GM21390 (cell line): Measurements from ENCODE around the gene RDH5.

Experiments
- ATAC-seq: cut with Tn5 transposase; IDR thresholded peaks from one replicate; pipeline ENCODE4 v1.9.1; 2021; ENCODE audit not compliant: unreplicated experiment

The RDH5 gene

GRCh38 chr12:55695349-55695748 is 24.8 kb upstream of the RDH5 start:
- no peak for ATAC-seq

GRCh38 chr12:55696141-55696540 is 24.1 kb upstream of the RDH5 start:
- ATAC-seq = no peak

GRCh38 chr12:55696796-55697462 is 23.3 kb upstream of the RDH5 start:
- ATAC-seq = no peak

DNA sequence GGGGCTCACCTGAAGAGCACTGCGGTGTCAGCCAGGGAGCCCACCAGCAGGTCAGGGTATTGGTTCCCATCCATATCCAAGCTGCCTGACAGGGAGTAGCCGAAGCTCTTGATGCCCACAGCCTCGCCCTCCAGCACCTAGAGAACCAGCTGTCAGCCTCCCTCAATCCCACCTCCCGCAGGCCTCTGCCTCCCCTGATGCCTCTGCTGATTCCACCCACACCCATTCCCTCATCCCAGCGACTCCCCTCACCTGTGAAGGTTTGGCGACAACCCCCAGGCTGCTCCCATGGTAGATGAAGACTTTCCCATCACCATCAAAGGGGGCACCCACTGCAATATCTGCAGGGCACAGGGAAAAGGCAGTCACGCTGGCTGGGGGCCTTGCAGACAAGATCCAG is 22.5 kb upstream of the RDH5 start:
- ATAC-seq = no peak

DNA sequence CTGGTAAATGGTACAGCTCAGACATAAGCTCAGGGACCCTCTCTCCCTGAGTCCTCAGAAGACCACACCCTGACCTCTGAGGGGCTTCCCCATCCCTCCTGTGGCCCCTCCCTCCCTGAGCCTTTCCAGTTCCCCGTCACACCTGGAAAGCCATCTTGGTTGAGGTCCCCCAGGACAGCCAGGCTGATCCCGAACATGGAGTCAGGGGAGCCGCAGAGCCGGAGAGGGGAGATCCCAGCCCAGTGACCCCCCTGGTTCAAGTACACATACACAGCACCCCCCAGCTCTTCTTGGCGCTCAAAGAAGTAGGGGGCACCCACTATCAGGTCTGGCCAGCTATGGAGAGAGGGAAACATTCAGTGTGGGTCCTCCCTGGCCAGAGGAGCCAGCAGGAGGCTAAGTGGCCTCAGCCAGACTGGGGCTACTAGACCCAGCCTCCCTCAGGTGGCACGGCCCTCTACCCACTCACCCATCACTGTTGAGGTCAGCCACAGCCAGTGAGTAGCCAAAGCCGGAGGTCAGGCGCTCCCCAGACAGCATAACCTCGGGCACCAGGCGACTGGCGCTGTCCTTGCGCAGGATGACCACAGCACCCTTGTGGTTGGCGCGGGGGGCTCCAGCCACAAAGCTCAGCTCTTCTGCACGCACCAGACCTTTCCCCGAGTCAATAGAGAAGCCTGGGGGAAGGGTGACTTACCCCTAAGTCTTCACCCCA is 21.8 kb upstream of the RDH5 start:
- ATAC-seq = no peak

DNA sequence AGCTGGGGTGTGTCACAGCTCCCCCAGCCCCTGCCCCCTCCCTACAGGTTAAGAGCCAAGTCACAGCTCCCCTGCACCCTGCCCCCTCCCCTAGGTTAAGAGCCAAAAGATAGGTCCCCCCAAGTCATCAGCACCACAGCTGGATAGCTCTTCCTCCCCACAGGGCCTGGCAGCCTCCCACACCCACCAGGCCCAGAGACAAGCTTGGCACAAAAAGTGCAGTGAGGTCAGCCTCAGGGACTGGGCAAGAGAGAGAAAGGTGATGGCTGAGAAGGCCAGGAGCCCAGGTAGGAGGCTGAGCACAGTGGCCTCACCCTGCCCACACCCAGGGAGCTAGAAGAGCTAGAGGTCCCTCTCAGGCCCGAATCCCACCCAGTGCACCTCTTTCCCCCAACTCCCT is 21.2 kb upstream of the RDH5 start:
- ATAC-seq = no peak

DNA sequence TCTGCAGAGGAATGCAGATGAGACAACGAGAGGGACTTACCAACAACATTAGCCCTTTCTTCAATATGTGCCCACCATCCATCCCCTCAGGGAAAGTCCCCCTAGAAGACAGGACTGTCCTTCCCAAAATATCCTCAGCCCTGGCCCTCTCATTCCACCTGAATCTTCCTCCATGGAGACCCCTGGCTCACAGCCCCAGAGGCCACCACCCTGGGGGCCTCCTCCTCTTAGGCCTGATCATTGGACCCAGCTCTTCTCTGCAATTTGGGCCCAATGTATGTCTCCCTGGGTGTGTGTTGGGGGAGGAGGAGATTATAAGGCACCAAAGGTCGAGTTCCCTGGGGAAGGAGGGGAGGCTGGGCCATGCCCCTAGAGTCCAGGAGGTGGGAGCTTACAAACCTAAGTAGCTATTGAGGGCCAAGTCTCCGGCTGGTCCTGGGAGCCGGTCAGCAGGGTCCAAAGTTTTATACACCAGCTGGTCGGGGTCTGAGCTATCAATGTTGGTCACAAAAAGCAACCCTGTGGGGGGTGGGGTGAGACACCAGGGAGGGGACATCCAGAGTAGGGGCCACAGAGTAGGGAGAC is 20.6 kb upstream of the RDH5 start:
- no peak for ATAC-seq

DNA sequence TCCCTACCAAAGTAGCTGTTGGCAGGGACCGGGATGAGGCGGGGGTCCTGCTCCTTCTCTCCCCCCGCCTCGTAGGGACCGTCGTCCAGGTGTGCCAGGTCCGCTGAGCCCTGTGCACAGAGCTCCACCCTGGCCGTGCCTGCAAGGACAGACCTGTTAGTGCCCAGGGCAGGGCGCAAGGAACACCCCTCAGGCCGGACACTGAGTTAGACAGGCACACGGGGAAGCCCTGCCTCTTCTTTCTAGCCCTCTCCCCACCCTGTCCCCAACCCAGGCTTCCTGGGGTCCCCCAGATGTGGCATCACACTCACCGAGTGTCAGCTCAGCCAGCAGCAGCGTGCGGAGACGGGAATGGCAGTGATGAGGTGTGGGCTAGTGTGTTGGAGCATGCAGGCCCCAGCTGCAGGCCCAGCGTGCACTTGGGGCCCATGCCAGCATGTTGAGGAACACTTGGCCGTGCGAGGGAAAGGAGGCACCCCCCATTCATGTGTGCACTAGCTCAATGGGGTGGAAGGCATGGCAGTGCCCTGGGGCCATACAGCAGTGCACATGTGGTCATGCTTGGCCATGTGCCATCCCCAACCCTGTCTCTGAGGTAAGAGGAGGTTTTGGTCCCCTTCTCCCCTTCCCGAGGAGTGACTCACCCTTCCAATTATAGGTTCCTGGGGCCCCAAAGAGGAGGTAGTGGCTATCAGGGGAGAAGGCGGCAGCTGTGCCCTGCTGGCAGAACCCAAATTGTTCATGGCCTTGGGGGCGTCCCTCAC is 19.8 kb upstream of the RDH5 start:
- no peak for ATAC-seq

GRCh38 chr12:55702861-55703260 is 17.3 kb upstream of the RDH5 start:
- ATAC-seq = no peak

- no peak for ATAC-seq
Observed at GRCh38 chr12:55703288-55703687, 16.9 kb upstream of the RDH5 start.

- no peak for ATAC-seq
Observed at GRCh38 chr12:55703901-55704761, 16.1 kb upstream of the RDH5 start.

- no peak for ATAC-seq
Observed at GRCh38 chr12:55704824-55705718, 15.1 kb upstream of the RDH5 start.

- no peak for ATAC-seq
Observed at GRCh38 chr12:55705782-55706402, 14.3 kb upstream of the RDH5 start.

DNA sequence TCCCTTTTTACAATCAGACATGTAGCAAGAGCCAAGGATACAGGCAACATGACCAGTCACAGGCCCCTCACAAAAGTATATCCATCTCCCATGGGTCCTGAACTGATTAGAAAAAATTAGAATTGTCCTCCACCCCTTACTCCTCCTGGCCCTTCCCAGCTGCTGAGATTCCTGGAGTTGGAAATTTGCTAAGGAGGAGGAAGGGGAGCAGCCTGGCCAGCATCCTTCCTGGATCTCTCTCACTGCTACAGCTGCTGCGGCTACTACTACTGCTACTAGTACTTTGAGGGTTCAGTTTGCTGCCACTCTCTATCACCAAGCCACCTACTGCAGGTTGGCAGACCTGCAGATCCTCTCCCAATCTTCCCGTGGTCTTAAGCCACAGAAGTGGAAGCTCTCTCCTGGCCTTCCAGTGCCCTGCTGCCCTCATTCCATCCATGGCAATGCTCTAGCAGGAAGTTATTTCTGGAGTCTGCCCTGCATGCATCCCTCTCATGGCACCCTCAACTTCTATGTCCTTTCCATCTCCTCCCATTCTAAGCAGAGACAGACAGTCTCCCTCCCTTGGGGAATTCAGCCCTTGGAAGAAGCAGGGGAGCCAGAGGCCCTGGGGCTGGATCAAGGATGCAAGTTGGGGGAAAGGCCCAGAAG is 13.5 kb upstream of the RDH5 start:
- no peak for ATAC-seq

GRCh38 chr12:55707219-55707671 is 12.9 kb upstream of the RDH5 start:
- ATAC-seq = no peak

- ATAC-seq = no peak
Observed at GRCh38 chr12:55707841-55708694, 12.1 kb upstream of the RDH5 start, which contains the start of gene ITGA7. TSS of gene ITGA7 (minus strand) at chr12:55707904. CDS start at chr12:55707682, 222 bp downstream.

DNA sequence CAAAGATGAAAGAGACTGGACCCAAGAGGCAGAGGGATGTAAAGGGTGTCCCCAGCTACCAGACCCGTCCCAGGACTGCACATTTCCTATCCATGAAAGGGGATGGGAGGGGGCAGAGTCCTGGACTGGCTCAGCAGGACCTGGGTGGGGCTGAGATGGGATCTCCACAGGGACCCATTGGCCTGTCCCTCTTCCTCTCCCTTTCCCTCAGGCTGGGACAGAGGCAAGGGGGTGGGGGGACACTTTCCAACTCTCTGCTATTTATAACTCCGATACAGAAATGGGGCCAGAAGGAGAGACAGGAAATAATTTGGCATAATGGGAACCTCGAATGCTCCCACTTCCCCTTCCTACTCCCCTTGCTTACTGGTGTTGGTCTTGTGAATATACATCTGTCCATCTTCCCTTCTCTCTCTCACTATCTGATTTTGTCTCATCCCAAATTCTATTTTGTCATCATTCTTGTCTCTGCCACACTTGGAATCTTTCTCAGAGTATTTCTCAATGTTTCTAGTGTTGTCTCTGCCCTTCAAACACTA is 11.4 kb upstream of the RDH5 start:
- no peak for ATAC-seq
